GM23248 (cell line): ENCODE results near the gene CCDC69. TPM values are rescaled to one million over a fixed set of nuclear protein-coding genes. Genes with fewer than 3 reads are reported as not detected.

ENCODE experiments used
- DNase-seq: peaks from one replicate; pipeline ENCODE4 v3.0.0-alpha.2; 2015
- H2AFZ ChIP-seq: fragments of 200-600 bp; sonication (generic); 2 replicates; pipeline ENCODE4 v1.6.1; 2016; ENCODE audit warnings: antibody characterized with exemption
- H3F3A ChIP-seq: fragments of 200-600 bp; sonication (generic); 2 replicates; pipeline ENCODE4 v1.6.1; 2016; ENCODE audit warnings: mild to moderate bottlenecking, antibody characterized with exemption, mixed run types; ENCODE audit not compliant: insufficient read depth
- H3K27ac ChIP-seq: fragments of 200-600 bp; sonication (generic); 2 replicates; pipeline ENCODE4 v1.5.1; 2016; ENCODE audit warnings: mild to moderate bottlenecking
- H3K27me3 ChIP-seq: fragments of 200-600 bp; sonication (generic); replicated peaks from 2 replicates; pipeline ENCODE4 v1.6.1; 2016; ENCODE audit warnings: mild to moderate bottlenecking; ENCODE audit not compliant: insufficient read depth
- H3K36me3 ChIP-seq: fragments of 200-600 bp; sonication (generic); 2 replicates; pipeline ENCODE4 v1.6.1; 2016; ENCODE audit warnings: low read depth, mild to moderate bottlenecking
- H3K4me1 ChIP-seq: fragments of 200-600 bp; sonication (generic); 2 replicates; pipeline ENCODE4 v1.6.1; 2016; ENCODE audit warnings: mild to moderate bottlenecking; ENCODE audit not compliant: insufficient read depth
- H3K4me2 ChIP-seq: fragments of 200-600 bp; sonication (generic); one replicate; pipeline ENCODE4 v1.6.1; 2016; ENCODE audit warnings: mild to moderate bottlenecking; ENCODE audit not compliant: unreplicated experiment
- H3K4me3 ChIP-seq: fragments of 200-600 bp; sonication (generic); 2 replicates; pipeline ENCODE4 v1.5.1; 2016; ENCODE audit warnings: mild to moderate bottlenecking
- H3K79me2 ChIP-seq: fragments of 200-600 bp; sonication (generic); 2 replicates; pipeline ENCODE4 v1.6.1; 2016; ENCODE audit warnings: mild to moderate bottlenecking; ENCODE audit not compliant: insufficient read depth
- H3K9ac ChIP-seq: fragments of 200-600 bp; sonication (generic); 2 replicates; pipeline ENCODE4 v1.6.1; 2016; ENCODE audit warnings: mild to moderate bottlenecking
- H3K9me2 ChIP-seq: fragments of 200-600 bp; sonication (generic); 2 replicates; pipeline ENCODE4 v1.6.1; 2016; ENCODE audit warnings: mixed run types, mild to moderate bottlenecking, moderate library complexity; ENCODE audit not compliant: insufficient read depth
- H3K9me3 ChIP-seq: fragments of 200-600 bp; sonication (generic); one replicate; pipeline ENCODE4 v1.6.1; 2017; ENCODE audit warnings: low read depth
- H4K20me1 ChIP-seq: fragments of 200-600 bp; sonication (generic); 2 replicates; pipeline ENCODE4 v1.6.0; 2016; ENCODE audit not compliant: insufficient read depth
- EZH2 ChIP-seq: fragments of 200-600 bp; sonication (generic); IDR thresholded peaks from 2 replicates; pipeline ENCODE4 v1.6.1; 2018; ENCODE audit warnings: antibody characterized with exemption, mild to moderate bottlenecking; ENCODE audit not compliant: insufficient read depth, poor library complexity, severe bottlenecking
- EZH2phosphoT487 ChIP-seq: fragments of 200-600 bp; sonication (generic); IDR thresholded peaks from 2 replicates; pipeline ENCODE4 v1.6.1; 2018; ENCODE audit warnings: antibody characterized with exemption, moderate library complexity, mild to moderate bottlenecking, low read depth; ENCODE audit not compliant: insufficient read depth
- WGBS, 2 experiments: methylation state at CpG; one replicate each; pipeline ENCODE4 v1.1.6; 2015 to 2017; ENCODE audit warnings: low lambda C conversion rate in 2 of 2, low coverage in 1 of 2; ENCODE audit errors: missing lambda C conversion rate in 2 of 2; 5-methylcytosine and 5-hydroxymethylcytosine counted together
- in situ Hi-C: fragments of 300-500 bp; cut with MboI; formaldehyde crosslinking; loops from 2 replicates; pipeline ENCODE4 v1.15.0; 2020
- polyA plus RNA-seq: library from polyadenylated mRNA; unstranded; fragments of >200 nt; fragmentation: Nextera tagmentation; extraction: Ambion mirVana; gene quantifications from 2 replicates; pipeline ENCODE4 v1.2.1, GENCODE V29; 2016
- total RNA-seq: library from RNA; depleted of rRNA; stranded (reverse); fragments of >200 nt; shearing (Covaris generic); gene quantifications from 2 replicates; pipeline ENCODE4 v1.2.3, GENCODE V29; 2014

CCDC69 gene
- total and polyA plus RNA-seq, 2 experiments from 2014 or later, result 0.54 to 0.56 TPM

GRCh38 chr5:151144922-151145321, 79.0 kb downstream of the CCDC69 start:
- Histone ChIP-seq H3K9ac (no peak overlapping the region), H3K4me3 (no peak overlapping the region), H3K27me3 (no peaks in the 10 kb centered on the region), H3K9me2 (no peaks in the 10 kb centered on the region), H3K9me3 (no peaks in the 10 kb centered on the region), H3K27ac (no peak overlapping the region), H3K79me2 (peaks cover 99% of the 10 kb centered on the region), H3F3A (peaks cover 6% of the 10 kb centered on the region), H3K4me2 (no peak overlapping the region), H3K4me1 (0 out of 2 replicates have a peak, but pooled peaks cover 11% of the 10 kb centered on the region), H2AFZ (no peak overlapping the region), H3K36me3 (peaks cover 4% of the 10 kb centered on the region; the same call in 1 of the 2 replicates), H4K20me1 (peaks cover 7% of the 10 kb centered on the region; the same call in 1 of the 2 replicates)
- in situ Hi-C loops, result no loop called here
- TF ChIP-seq EZH2 (no peak), EZH2phosphoT487 (no peak)
- DNase-seq, result no peak
- 77 to 84% methylated on average over 7 of the region's 7 CpGs for WGBS, 2 experiments

GRCh38 chr5:151144275-151144674, 79.6 kb downstream of the CCDC69 start:
- Histone ChIP-seq H3F3A (peaks cover 6% of the 10 kb centered on the region; the same call in 1 of the 2 replicates), H3K79me2 (peaks cover 99% of the 10 kb centered on the region), H3K4me3 (no peak overlapping the region), H3K9me3 (no peaks in the 10 kb centered on the region), H3K27me3 (no peaks in the 10 kb centered on the region), H3K9me2 (no peaks in the 10 kb centered on the region), H2AFZ (no peak overlapping the region), H3K27ac (no peak overlapping the region), H3K4me2 (no peak overlapping the region), H3K36me3 (peaks cover 4% of the 10 kb centered on the region; the same call in 1 of the 2 replicates), H3K9ac (no peak overlapping the region), H3K4me1 (0 out of 2 replicates have a peak, but pooled peaks cover 11% of the 10 kb centered on the region), H4K20me1 (peaks cover 7% of the 10 kb centered on the region; the same call in 1 of the 2 replicates)
- TF ChIP-seq EZH2phosphoT487 (no peak), EZH2 (no peak)
- in situ Hi-C loops, result no loop called here
- WGBS, 2 experiments, result 71 to 72% methylated on average over 6 of the region's 6 CpGs
- DNase-seq, result no peak

GRCh38 chr5:151143645-151144044, 80.2 kb downstream of the CCDC69 start:
- peaks cover 6% of the 10 kb centered on the region; the same call in 1 of the 2 replicates for H3F3A ChIP-seq
- no peak for TF ChIP-seq EZH2phosphoT487
- TF ChIP-seq EZH2, result no peak
- H3K4me2 ChIP-seq, result no peak overlapping the region
- no peak overlapping the region for H3K4me3 ChIP-seq
- H3K79me2 ChIP-seq, result peaks cover 99% of the 10 kb centered on the region
- H3K4me1 ChIP-seq, result 0 out of 2 replicates have a peak, but pooled peaks cover 11% of the 10 kb centered on the region
- peaks cover 7% of the 10 kb centered on the region; the same call in 1 of the 2 replicates for H4K20me1 ChIP-seq
- no peak overlapping the region for H2AFZ ChIP-seq
- no peaks in the 10 kb centered on the region for H3K9me2 ChIP-seq
- H3K9me3 ChIP-seq, result no peaks in the 10 kb centered on the region
- H3K36me3 ChIP-seq, result peaks cover 5% of the 10 kb centered on the region; the same call in 1 of the 2 replicates
- H3K9ac ChIP-seq, result no peak overlapping the region
- in situ Hi-C loops, result no loop called here
- no peak overlapping the region for H3K27ac ChIP-seq
- DNase-seq, result no peak
- 75 to 78% methylated on average over 7 of the region's 7 CpGs for WGBS, 2 experiments
- no peaks in the 10 kb centered on the region for H3K27me3 ChIP-seq

GRCh38 chr5:151142933-151143332, 81.0 kb downstream of the CCDC69 start:
- Histone ChIP-seq H3K9me2 (no peaks in the 10 kb centered on the region), H3K4me1 (0 out of 2 replicates have a peak, but pooled peaks cover 11% of the 10 kb centered on the region), H2AFZ (no peak overlapping the region), H3K27me3 (no peaks in the 10 kb centered on the region), H3K4me2 (no peak overlapping the region), H3K4me3 (no peak overlapping the region), H3K36me3 (peaks cover 12% of the 10 kb centered on the region; the same call in 1 of the 2 replicates), H3K27ac (no peak overlapping the region), H3K9me3 (no peaks in the 10 kb centered on the region), H4K20me1 (peaks cover 7% of the 10 kb centered on the region; the same call in 1 of the 2 replicates), H3K9ac (no peak overlapping the region), H3F3A (peaks cover 6% of the 10 kb centered on the region; the same call in 1 of the 2 replicates), H3K79me2 (peaks cover 96% of the 10 kb centered on the region)
- in situ Hi-C loops, result no loop called here
- TF ChIP-seq EZH2phosphoT487 (no peak), EZH2 (no peak)
- WGBS, 2 experiments, result 59 to 64% methylated on average over 1 of the region's 1 CpG
- DNase-seq, result no peak
